Small intestine (tissue), 7 donors: ENCODE data around the gene TMEM205. TPM values are rescaled to one million over a fixed set of nuclear protein-coding genes. Genes with fewer than 3 reads are reported as not detected.
A peak's percentile ranks its signal among the peaks of the same experiment; 100 is the strongest.
"Not testable (repeated sequence)": the region's sequence is repeated elsewhere in the genome, so short reads cannot be mapped to it uniquely, and the experiment has no call there.

Source experiments
- DNase-seq, 2 donors: peaks; one replicate each; pipeline versions ENCODE4 v3.0.0 to v3.0.0-alpha.2; 2013
- FAIRE-seq: peaks from 2 replicates; lab custom pipeline; 2012; peaks lifted over from hg19 to GRCh38; lab: Jason Lieb, UNC
- H3K27ac ChIP-seq, 3 donors: one replicate each; pipeline ENCODE4 v1.5.1; 2013; ENCODE audit warnings: low read length in 2 of 3, mild to moderate bottlenecking in 2 of 3, control low read depth in 1 of 3, inconsistent platforms in 1 of 3, low read depth in 1 of 3, moderate library complexity in 1 of 3
- H3K27me3 ChIP-seq, 3 donors: one replicate each; pipeline ENCODE4 v1.6.1; 2013; ENCODE audit warnings: low read length in 3 of 3, inconsistent platforms in 1 of 3; ENCODE audit not compliant: control insufficient read depth in 3 of 3, insufficient read depth in 3 of 3
- H3K36me3 ChIP-seq, 3 donors: one replicate each; pipeline ENCODE4 v1.6.1; 2013; ENCODE audit warnings: low read length in 3 of 3, inconsistent platforms in 1 of 3, low read depth in 1 of 3, mild to moderate bottlenecking in 1 of 3, moderate library complexity in 1 of 3; ENCODE audit not compliant: control insufficient read depth in 3 of 3, insufficient read depth in 2 of 3
- H3K4me1 ChIP-seq, 3 donors: one replicate each; pipeline ENCODE4 v1.6.1; 2013; ENCODE audit warnings: low read length in 2 of 3, inconsistent platforms in 1 of 3, low read depth in 1 of 3, mild to moderate bottlenecking in 1 of 3, moderate library complexity in 1 of 3; ENCODE audit not compliant: control insufficient read depth in 3 of 3, insufficient read depth in 2 of 3
- H3K4me3 ChIP-seq, 3 donors: one replicate each; pipeline ENCODE4 v1.5.1; 2013; ENCODE audit warnings: low read length in 3 of 3, control low read depth in 1 of 3, inconsistent platforms in 1 of 3, low read depth in 1 of 3, mild to moderate bottlenecking in 1 of 3, moderate library complexity in 1 of 3
- H3K9me3 ChIP-seq, 2 donors: one replicate each; pipeline ENCODE4 v1.6.1; 2013; ENCODE audit warnings: low read depth in 1 of 2, low read length in 1 of 2; ENCODE audit not compliant: control insufficient read depth in 2 of 2, insufficient read depth in 1 of 2
- WGBS, 3 donors: extraction: QIAGEN DNeasy Blood & Tissue Kit; methylation state at CpG; one replicate each; pipeline ENCODE4 v1.1.7; 2013; 5-methylcytosine and 5-hydroxymethylcytosine counted together
- polyA plus RNA-seq, 4 donors: library from polyadenylated mRNA; stranded (reverse) in 3 of 4; unstranded in 1 of 4; fragments of 200-250 nt in 3 of 4; fragments of 120-200 nt in 1 of 4; gene quantifications; one replicate each; pipeline versions ENCODE4 v1.2.1 to v1.2.3, GENCODE V29; 2013
- donor health status: healthy with polysubstance abuse.
- donor health status: control.
- donor health status: control.
- donor health status: Bipolar disorder and iron deficiency.
- donor health status: healthy.

The TMEM205 gene
- polyA plus RNA-seq, 4 donors: 39.8 to 127 (median 86.7) TPM

GRCh38 chr19:11382898-11383705, 37.0 kb upstream of the TMEM205 start:
- Histone ChIP-seq H3K4me1 (peaks cover 2 to 27% (median 8%) of the 10 kb centered on the region in 3 donors), H3K27ac (peak overlapping the region in 1 of 3 donors; percentile 74), H3K27me3 (peaks cover 0 to 14% (median 6%) of the 10 kb centered on the region in 3 donors), H3K36me3 (peaks cover 0 to 17% (median 0%) of the 10 kb centered on the region in 3 donors), H3K4me3 (peak overlapping the region in 2 of 3 donors; percentile 24 to 55), H3K9me3 (no peaks in the 10 kb centered on the region)
- FAIRE-seq (no peak), DNase-seq (peak; percentile 22 to 80)
- WGBS, 3 donors: 1% methylated on average over 54 to 65 of the region's 65 CpGs

DNA sequence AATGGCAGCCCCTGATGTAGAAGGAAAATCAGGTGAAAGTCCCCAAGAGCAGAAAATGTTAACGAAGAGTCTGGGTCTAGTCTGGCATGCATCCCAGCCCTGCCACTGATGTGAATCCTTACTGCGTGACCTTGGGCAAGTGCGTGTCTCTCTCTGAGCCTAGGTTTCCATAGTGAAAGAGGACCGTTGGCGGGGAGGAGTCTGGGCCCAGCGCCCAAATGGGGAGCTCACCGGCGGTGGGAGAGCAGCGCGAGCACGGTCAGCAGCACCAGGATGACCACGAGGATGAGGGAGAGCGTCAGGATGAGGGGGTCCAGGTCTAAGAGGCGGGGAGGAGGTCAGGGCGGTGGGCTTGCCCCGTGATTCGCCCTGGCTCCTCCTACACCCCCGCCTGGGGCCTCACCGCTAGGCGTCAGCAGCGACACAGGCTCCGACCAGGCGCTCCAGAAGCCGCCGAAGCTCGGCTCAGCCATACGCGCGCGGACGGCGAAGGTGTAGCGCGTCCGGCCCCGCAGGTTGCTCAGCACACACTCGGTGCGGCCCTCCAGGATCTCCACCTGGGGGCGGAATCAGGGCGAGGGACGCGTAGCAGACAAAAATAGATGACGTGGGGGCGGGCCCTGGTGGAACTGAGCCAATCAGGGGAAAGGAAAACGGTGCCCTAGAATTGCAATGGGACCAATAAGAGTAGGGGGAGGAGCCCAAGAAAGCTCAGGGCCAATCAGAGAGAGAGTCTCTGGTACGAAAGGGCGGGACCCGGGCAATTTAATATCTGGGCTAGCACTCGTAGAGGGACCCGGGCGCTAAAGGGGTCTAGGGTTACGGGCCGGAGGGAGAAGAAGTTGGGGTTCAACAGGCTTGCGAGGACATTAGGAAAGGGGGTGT, 34.8 kb upstream of the TMEM205 start:
- H3K4me3 ChIP-seq: peak overlapping the region; percentile 18 to 54 (median 48)
- peak overlapping the region; percentile 60 to 93 (median 81) for H3K27ac ChIP-seq
- H3K9me3 ChIP-seq: no peaks in the 10 kb centered on the region
- H3K36me3 ChIP-seq: peaks cover 0 to 22% (median 0%) of the 10 kb centered on the region in 3 donors
- WGBS, 3 donors: 1% methylated on average over 52 to 54 of the region's 54 CpGs
- H3K27me3 ChIP-seq: peaks cover 0 to 14% (median 6%) of the 10 kb centered on the region in 3 donors
- DNase-seq (peak; percentile 97), FAIRE-seq (no peak)
- peaks cover 2 to 29% (median 8%) of the 10 kb centered on the region in 3 donors for H3K4me1 ChIP-seq

DNA sequence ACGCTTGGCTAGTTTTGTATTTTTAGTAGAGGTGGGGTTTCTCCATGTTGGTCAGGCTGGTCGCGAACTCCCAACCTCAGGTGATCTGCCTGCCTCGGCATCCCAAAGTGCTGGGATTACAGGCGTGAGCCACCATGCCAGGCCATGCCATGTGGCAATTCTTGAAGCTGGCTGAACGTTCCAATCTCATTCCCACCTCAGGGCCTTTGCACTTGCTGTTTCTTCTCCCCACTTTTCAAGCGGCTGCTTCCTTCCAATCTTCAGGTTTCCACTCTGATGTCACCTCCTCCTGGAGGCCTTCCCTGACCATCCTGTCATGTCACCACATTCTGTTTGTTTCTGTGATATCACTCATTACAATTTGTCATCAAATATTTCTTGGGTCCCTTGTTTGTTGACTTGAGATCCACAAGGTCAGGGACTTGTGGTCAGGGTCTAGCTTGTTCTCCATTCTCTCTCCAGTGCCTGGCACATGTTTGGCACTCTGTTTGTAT, 33.8 kb upstream of the TMEM205 start:
- peaks cover 0 to 14% (median 6%) of the 10 kb centered on the region in 3 donors for H3K27me3 ChIP-seq
- H3K9me3 ChIP-seq: no peaks in the 10 kb centered on the region
- H3K27ac ChIP-seq: peak overlapping the region in 1 of 3 donors; percentile 93
- WGBS, 3 donors: 90 to 95% (median 94%) methylated on average over 7 of the region's 7 CpGs
- H3K4me1 ChIP-seq: peaks cover 2 to 37% (median 8%) of the 10 kb centered on the region in 3 donors
- FAIRE-seq (no peak), DNase-seq (no peak)
- H3K36me3 ChIP-seq: peaks cover 0 to 28% (median 0%) of the 10 kb centered on the region in 3 donors
- H3K4me3 ChIP-seq: no peak overlapping the region

DNA sequence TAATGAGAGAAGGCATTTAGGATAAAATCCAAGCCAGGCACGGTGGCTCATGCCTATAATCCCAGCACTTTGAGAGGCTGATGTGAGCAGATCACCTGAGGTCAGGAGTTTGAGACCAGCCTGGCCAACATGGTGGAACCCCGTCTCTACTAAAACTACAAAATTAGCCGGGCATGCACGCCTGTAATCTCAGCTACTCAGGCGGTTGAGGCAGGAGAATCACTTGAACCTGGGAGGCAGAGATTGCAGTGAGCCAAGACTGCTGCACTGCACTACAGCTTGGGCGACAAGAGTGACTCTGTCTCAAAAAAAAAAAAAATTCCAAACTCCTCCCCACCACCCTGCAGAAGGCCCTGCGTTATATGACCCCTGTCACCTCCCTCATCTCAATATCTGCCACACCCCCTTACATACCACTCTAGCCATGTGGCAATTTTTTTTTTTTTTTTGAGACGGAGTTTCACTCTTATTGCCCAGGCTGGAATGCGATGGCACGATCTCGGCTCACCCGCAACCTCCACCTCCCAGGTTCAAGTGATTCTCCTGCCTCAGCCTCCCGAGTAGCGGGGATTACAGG, 33.3 kb upstream of the TMEM205 start:
- peaks cover 2 to 34% (median 7%) of the 10 kb centered on the region in 3 donors for H3K4me1 ChIP-seq
- not testable (repeated sequence) for DNase-seq, H3K27ac ChIP-seq, FAIRE-seq, H3K4me3 ChIP-seq, H3K9me3 ChIP-seq
- 73 to 85% (median 81%) methylated on average over 14 of the region's 14 CpGs for WGBS, 3 donors
- peaks cover 0 to 28% (median 0%) of the 10 kb centered on the region in 3 donors for H3K36me3 ChIP-seq
- H3K27me3 ChIP-seq: peaks cover 0 to 14% (median 6%) of the 10 kb centered on the region in 3 donors

DNA sequence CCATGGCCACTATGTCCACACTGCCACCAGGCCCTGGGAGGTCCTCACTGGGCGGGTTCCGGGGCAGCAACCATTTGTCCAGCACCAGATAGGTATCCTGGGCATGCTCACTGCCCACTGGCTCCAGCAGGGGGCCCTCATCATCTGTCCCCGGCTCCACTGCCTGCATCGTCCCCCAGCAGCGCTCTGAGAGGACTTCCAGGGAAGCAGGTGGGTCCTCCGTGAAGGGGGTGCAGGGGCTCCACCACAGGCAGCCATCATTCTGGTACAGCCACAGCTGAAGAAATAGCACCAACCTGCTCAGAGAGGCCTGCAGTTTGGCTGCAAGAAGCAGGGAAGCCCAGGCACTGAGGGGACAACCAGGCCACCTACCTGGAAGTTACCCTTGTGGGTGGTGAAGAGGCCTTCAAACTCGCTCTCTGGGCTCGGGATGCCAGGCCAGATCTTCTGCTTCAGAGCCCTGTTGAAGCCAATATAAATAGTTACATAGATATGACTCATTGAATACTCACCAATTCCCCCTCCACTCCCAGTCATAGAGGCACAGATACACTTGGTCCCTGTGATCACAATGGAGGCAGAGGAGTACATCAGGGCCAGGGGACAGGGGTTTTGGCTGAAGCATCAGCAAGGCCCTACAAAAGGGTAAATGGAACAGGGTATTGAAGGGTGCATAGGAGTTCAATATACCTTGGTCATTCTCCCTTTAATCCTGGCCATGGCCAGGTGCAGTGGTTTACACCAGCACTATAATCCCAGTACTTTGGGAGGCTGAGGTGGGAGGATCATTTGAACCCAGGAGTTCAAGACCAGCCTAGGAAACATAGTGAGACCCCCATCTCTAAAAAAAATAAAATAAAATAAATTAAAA, 32.5 kb upstream of the TMEM205 start:
- WGBS, 3 donors: 55 to 61% (median 59%) methylated on average over 8 of the region's 8 CpGs
- H3K27ac ChIP-seq: no peak overlapping the region

GRCh38 chr19:11377756-11378155, 31.7 kb upstream of the TMEM205 start:
- 98% methylated on average over 3 of the region's 3 CpGs for WGBS, 3 donors
- H3K27me3 ChIP-seq: peaks cover 0 to 8% (median 0%) of the 10 kb centered on the region in 3 donors
- peaks cover 0 to 30% (median 8%) of the 10 kb centered on the region in 3 donors for H3K4me1 ChIP-seq
- DNase-seq (no peak), FAIRE-seq (no peak)
- H3K36me3 ChIP-seq: peaks cover 0 to 28% (median 0%) of the 10 kb centered on the region in 3 donors
- H3K9me3 ChIP-seq: no peaks in the 10 kb centered on the region
- H3K27ac ChIP-seq: no peak overlapping the region
- H3K4me3 ChIP-seq: no peak overlapping the region

More for the DNA sequence above, 32.5 kb upstream of the TMEM205 start:
- FAIRE-seq (no peak), DNase-seq (peak; percentile 15 to 54)
- Histone ChIP-seq H3K4me3 (no peak overlapping the region), H3K4me1 (peaks cover 0 to 37% (median 8%) of the 10 kb centered on the region in 3 donors), H3K9me3 (no peaks in the 10 kb centered on the region), H3K36me3 (peaks cover 0 to 28% (median 0%) of the 10 kb centered on the region in 3 donors), H3K27me3 (peaks cover 0 to 14% (median 5%) of the 10 kb centered on the region in 3 donors)

DNA sequence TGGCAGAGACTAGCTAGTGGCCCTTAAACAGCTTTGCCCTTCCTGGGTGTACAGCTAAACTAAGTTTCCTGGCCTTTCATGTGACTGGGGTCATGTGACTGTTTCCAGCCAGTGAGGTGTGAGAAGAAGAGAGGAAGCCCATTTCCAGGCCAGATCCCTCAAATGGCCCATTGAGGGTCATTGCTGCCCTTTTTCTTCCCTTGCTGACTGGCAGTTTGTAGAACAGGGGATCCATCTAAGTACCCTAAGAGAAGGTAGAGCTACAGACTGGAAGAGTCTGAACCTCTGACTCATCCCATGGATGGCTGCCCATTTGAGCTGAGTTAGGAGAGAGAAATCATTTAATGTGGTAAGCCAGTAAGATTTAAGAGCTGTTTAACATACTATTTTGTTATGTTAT, 31.2 kb upstream of the TMEM205 start:
- no peak overlapping the region for H3K4me3 ChIP-seq
- H3K27ac ChIP-seq: peak overlapping the region in 2 of 3 donors; percentile 8 to 49
- H3K9me3 ChIP-seq: no peaks in the 10 kb centered on the region
- peaks cover 0 to 28% (median 0%) of the 10 kb centered on the region in 3 donors for H3K36me3 ChIP-seq
- FAIRE-seq (no peak), DNase-seq (peak; percentile 27 to 49)
- H3K27me3 ChIP-seq: peaks cover 0 to 5% (median 0%) of the 10 kb centered on the region in 3 donors
- peaks cover 0 to 28% (median 8%) of the 10 kb centered on the region in 3 donors for H3K4me1 ChIP-seq
